ENCODE results near the gene HEATR5A. TPM values are rescaled to one million over a fixed set of nuclear protein-coding genes. Genes with fewer than 3 reads are reported as not detected.
A peak's percentile ranks its signal among the peaks of the same experiment; 100 is the strongest.
"Not testable (repeated sequence)": the region's sequence is repeated elsewhere in the genome, so short reads cannot be mapped to it uniquely, and the experiment has no call there.

The HEATR5A gene
- total RNA-seq, 1 experiment from 2014 or later = 23.1 TPM

GRCh38 chr14:31340297-31341063 is 79.9 kb downstream of the HEATR5A start:
- TF ChIP-seq CTCF (IDR thresholded peaks at IDR 0.05; ENCODE audit: unreplicated experiment) = no peak
- no peak overlapping the region for H3K4me3 Mint-ChIP-seq (ENCODE audit: unreplicated experiment)
- peaks cover 24% of the 10 kb centered on the region for H3K36me3 Mint-ChIP-seq (ENCODE audit: insufficient read depth, unreplicated experiment)
- no peak overlapping the region for H3K27ac Mint-ChIP-seq (ENCODE audit: low read depth, unreplicated experiment)
- DNase-seq (ENCODE audit: unreplicated experiment) = no peak
- intact Hi-C loops (cut with micrococcal nuclease) = no loop called here
- BruUV-seq (replicated peaks) = no TSS peak
- peaks cover 6% of the 10 kb centered on the region for H3K4me1 Mint-ChIP-seq (ENCODE audit: insufficient read depth, unreplicated experiment)
- CTCF ChIA-PET = interaction anchor here (0.6 kb wide), 1 partner anchor 286 kb away, joined by 3 read pairs; no protein-coding TSS in a partner anchor
- POLR2A ChIA-PET = interaction anchor here (0.7 to 1.4 kb wide), 3 partner anchors 19 to 132 kb away, joined by 3 to 6 read pairs (median 3); partner anchors contain the start of gene HECTD1
- no peaks in the 10 kb centered on the region for H3K27me3 Mint-ChIP-seq (ENCODE audit: insufficient read depth, unreplicated experiment)
- no peaks in the 10 kb centered on the region for H3K9me3 Mint-ChIP-seq (ENCODE audit: unreplicated experiment)

- DNase-seq (ENCODE audit: unreplicated experiment) = no peak
- ChIA-PET CTCF (interaction anchor here (0.6 to 0.9 kb wide), 2 partner anchors 15 to 285 kb away, joined by 3 read pairs; no protein-coding TSS in a partner anchor), POLR2A (interaction anchor here (1.0 to 1.4 kb wide), 3 partner anchors 110 to 132 kb away, joined by 3 to 6 read pairs (median 3); partner anchors contain the start of gene HECTD1)
- Mint-ChIP-seq H3K9me3 (ENCODE audit: unreplicated experiment) (no peaks in the 10 kb centered on the region), H3K4me1 (ENCODE audit: insufficient read depth, unreplicated experiment) (peaks cover 6% of the 10 kb centered on the region), H3K27me3 (ENCODE audit: insufficient read depth, unreplicated experiment) (no peaks in the 10 kb centered on the region), H3K4me3 (ENCODE audit: unreplicated experiment) (no peak overlapping the region), H3K36me3 (ENCODE audit: insufficient read depth, unreplicated experiment) (peaks cover 24% of the 10 kb centered on the region), H3K27ac (ENCODE audit: low read depth, unreplicated experiment) (no peak overlapping the region)
- no peak for TF ChIP-seq CTCF (IDR thresholded peaks at IDR 0.05; ENCODE audit: unreplicated experiment)
- BruUV-seq (replicated peaks) = no TSS peak
- intact Hi-C loops (cut with micrococcal nuclease) = loop anchor here (5.0 kb wide), 1 partner anchor 132 kb away; the partner anchor contains the start of gene HECTD1
Measured at GRCh38 chr14:31339743-31340142, 80.6 kb downstream of the HEATR5A start.

GRCh38 chr14:31337331-31337730 is 83.0 kb downstream of the HEATR5A start:
- H3K9me3 Mint-ChIP-seq (ENCODE audit: unreplicated experiment) = no peaks in the 10 kb centered on the region
- no peaks in the 10 kb centered on the region for H3K27me3 Mint-ChIP-seq (ENCODE audit: insufficient read depth, unreplicated experiment)
- ChIA-PET POLR2A (interaction anchor here (0.5 to 3.6 kb wide), 6 partner anchors 58 to 326 kb away, joined by 3 to 37 read pairs (median 3); partner anchors contain the start of gene HECTD1), CTCF (interaction anchor here (0.6 kb wide), 1 partner anchor 25 kb away, joined by 3 read pairs; no protein-coding TSS in a partner anchor)
- no peak overlapping the region for H3K27ac Mint-ChIP-seq (ENCODE audit: low read depth, unreplicated experiment)
- no peak for DNase-seq (ENCODE audit: unreplicated experiment)
- peaks cover 19% of the 10 kb centered on the region for H3K36me3 Mint-ChIP-seq (ENCODE audit: insufficient read depth, unreplicated experiment)
- no TSS peak for BruUV-seq (replicated peaks)
- no peak overlapping the region for H3K4me3 Mint-ChIP-seq (ENCODE audit: unreplicated experiment)
- no peak for TF ChIP-seq CTCF (IDR thresholded peaks at IDR 0.05; ENCODE audit: unreplicated experiment)
- intact Hi-C loops (cut with micrococcal nuclease) = loop anchor here (2.0 to 5.0 kb wide), 2 partner anchors 109 to 130 kb away; partner anchors contain the start of gene HECTD1
- H3K4me1 Mint-ChIP-seq (ENCODE audit: insufficient read depth, unreplicated experiment) = peaks cover 6% of the 10 kb centered on the region

- intact Hi-C loops (cut with micrococcal nuclease) = loop anchor here (2.0 to 5.0 kb wide), 2 partner anchors 108 to 129 kb away; partner anchors contain the start of gene HECTD1
- CTCF ChIA-PET = interaction anchor here (0.8 kb wide), 1 partner anchor 131 kb away, joined by 3 read pairs; no protein-coding TSS in a partner anchor
- BruUV-seq (replicated peaks) = no TSS peak
- Mint-ChIP-seq H3K27ac (ENCODE audit: low read depth, unreplicated experiment) (peak overlapping the region; percentile 27), H3K27me3 (ENCODE audit: insufficient read depth, unreplicated experiment) (no peaks in the 10 kb centered on the region), H3K4me1 (ENCODE audit: insufficient read depth, unreplicated experiment) (peaks cover 6% of the 10 kb centered on the region), H3K36me3 (ENCODE audit: insufficient read depth, unreplicated experiment) (peaks cover 23% of the 10 kb centered on the region), H3K9me3 (ENCODE audit: unreplicated experiment) (peaks cover 6% of the 10 kb centered on the region), H3K4me3 (ENCODE audit: unreplicated experiment) (no peak overlapping the region)
- peak; percentile 88 for DNase-seq (ENCODE audit: unreplicated experiment)
- TF ChIP-seq CTCF (IDR thresholded peaks at IDR 0.05; ENCODE audit: unreplicated experiment) = no peak
- POLR2A ChIA-PET = interaction anchor here (0.7 to 3.6 kb wide), 4 partner anchors 39 to 171 kb away, joined by 3 to 37 read pairs (median 3); partner anchors contain the start of gene HECTD1
Measured at GRCh38 chr14:31336646-31337045, 83.7 kb downstream of the HEATR5A start.

- DNase-seq (ENCODE audit: unreplicated experiment); CTCF ChIA-PET; intact Hi-C loops (cut with micrococcal nuclease); H3K27me3 Mint-ChIP-seq (ENCODE audit: insufficient read depth, unreplicated experiment); POLR2A ChIA-PET; H3K27ac Mint-ChIP-seq (ENCODE audit: low read depth, unreplicated experiment); BruUV-seq (replicated peaks); H3K4me1 Mint-ChIP-seq (ENCODE audit: insufficient read depth, unreplicated experiment); H3K4me3 Mint-ChIP-seq (ENCODE audit: unreplicated experiment): not testable (repeated sequence)
- H3K36me3 Mint-ChIP-seq (ENCODE audit: insufficient read depth, unreplicated experiment) = peaks cover 46% of the 10 kb centered on the region
- peaks cover 11% of the 10 kb centered on the region for H3K9me3 Mint-ChIP-seq (ENCODE audit: unreplicated experiment)
Measured at GRCh38 chr14:31331395-31331794, 89.0 kb downstream of the HEATR5A start.
